Coronary artery (tissue), 2 donors: ENCODE data around the gene BCR.
"Not testable (repeated sequence)": the region's sequence is repeated elsewhere in the genome, so short reads cannot be mapped to it uniquely, and the experiment has no call there.

Source experiments
- DNase-seq: peaks from one replicate; pipeline ENCODE4 v3.0.0-alpha.2; 2017; ENCODE audit warnings: low spot score
- H3K27ac ChIP-seq, 2 donors: fragments of 200-600 bp; sonication (generic); one replicate each; pipeline ENCODE4 v1.5.1; 2016 to 2019
- H3K4me3 ChIP-seq: fragments of 200-600 bp; sonication (generic); 2 replicates; pipeline ENCODE4 v1.5.1; 2016; ENCODE audit warnings: mild to moderate bottlenecking, moderate library complexity
- TF ChIP-seq, protein P1 (sequence below): fragments of 200-600 bp; sonication (generic); IDR thresholded peaks from one replicate; pipeline ENCODE4 v1.5.1; 2019; ENCODE audit warnings: antibody characterized with exemption

Gene BCR

DNA sequence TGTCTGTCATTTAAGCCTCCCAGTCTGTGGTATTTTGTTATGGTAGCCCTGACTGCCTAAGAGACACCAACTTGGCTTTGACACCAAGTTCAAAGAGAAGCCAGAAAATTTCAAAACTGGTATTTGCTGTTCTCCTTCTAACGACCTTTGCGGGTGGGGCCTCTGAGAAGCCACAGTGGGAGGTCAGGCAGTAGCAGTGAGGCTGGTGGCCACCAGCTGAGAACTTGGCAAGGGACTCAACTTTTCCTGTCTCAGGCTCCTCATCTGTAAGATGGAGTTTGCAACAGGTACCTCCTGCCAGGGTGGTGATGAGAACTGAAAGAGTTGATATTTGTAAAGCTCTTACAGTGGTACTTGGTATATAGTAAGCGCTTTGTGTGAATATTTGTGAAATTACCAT lies 183.4 kb downstream of the BCR start:
- no peak overlapping the region for H3K27ac ChIP-seq
- no peak overlapping the region for H3K4me3 ChIP-seq
- no peak for DNase-seq
- TF ChIP-seq, protein P1, sequence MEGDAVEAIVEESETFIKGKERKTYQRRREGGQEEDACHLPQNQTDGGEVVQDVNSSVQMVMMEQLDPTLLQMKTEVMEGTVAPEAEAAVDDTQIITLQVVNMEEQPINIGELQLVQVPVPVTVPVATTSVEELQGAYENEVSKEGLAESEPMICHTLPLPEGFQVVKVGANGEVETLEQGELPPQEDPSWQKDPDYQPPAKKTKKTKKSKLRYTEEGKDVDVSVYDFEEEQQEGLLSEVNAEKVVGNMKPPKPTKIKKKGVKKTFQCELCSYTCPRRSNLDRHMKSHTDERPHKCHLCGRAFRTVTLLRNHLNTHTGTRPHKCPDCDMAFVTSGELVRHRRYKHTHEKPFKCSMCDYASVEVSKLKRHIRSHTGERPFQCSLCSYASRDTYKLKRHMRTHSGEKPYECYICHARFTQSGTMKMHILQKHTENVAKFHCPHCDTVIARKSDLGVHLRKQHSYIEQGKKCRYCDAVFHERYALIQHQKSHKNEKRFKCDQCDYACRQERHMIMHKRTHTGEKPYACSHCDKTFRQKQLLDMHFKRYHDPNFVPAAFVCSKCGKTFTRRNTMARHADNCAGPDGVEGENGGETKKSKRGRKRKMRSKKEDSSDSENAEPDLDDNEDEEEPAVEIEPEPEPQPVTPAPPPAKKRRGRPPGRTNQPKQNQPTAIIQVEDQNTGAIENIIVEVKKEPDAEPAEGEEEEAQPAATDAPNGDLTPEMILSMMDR, result no peak

DNA sequence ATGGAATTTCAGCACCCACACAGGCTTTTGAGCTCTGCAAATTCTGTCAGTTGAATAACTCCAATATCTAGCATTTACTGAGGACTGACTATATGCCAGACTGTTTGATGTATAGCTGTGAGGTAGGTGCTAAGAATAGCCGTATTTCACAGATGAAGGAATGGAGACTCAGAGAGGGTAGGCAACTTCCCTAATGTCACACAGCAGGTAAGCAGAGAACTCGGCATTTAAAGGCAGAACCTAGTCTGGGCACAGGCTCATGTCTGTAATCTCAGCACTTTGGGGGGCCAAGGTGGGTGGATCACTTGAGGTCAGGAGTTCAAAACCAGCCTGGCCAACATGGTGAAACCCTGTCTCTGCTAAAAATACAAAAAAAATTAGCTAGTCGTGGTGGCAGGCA lies 184.1 kb downstream of the BCR start:
- DNase-seq, result no peak
- no peak overlapping the region for H3K4me3 ChIP-seq
- no peak overlapping the region for H3K27ac ChIP-seq
- TF ChIP-seq, protein P1, result no peak

DNA sequence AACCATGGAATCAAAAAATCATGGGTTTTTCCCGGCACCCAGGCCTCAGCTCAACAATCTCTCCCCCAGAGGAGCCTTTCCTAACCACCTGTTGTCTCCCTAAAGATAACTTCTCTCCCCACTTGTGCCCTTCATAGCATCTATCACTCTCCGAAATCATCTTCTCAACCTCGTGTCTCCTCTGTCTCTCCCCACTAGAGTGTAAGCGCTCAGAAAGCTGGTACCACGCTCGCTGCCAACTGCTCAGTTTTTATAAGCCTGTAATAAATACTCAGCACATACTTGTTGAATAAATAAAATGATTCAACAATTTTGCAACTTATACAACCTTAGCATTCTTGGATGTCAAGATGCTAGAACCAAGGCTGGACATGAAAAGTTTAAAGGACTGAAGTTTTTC lies 185.2 kb downstream of the BCR start:
- Histone ChIP-seq H3K27ac (no peak overlapping the region), H3K4me3 (no peak overlapping the region)
- TF ChIP-seq, protein P1, result no peak

DNA sequence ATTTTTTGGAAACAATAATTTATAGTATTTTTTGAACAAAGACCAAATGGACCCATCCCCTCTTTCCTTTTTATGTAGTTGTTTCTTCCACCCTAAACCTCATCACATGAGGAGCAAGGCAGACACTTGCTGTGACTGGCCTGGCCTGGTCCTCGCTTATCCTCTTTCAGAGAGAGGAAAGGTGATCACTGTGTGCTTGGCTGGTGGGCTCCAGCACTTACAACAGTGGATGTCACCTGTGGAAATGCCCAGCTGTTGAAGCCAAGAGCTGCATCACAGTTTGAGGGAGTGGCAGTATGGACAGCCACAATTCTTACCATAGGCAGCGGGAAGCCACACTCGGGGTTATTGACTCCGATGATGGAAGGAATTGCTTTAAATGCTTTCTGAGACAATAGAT lies 185.7 kb downstream of the BCR start:
- Histone ChIP-seq H3K4me3 (no peak overlapping the region), H3K27ac (no peak overlapping the region)
- TF ChIP-seq, protein P1, result no peak
- no peak for DNase-seq

More for the DNA sequence above, 185.2 kb downstream of the BCR start:
- no peak for DNase-seq

DNA sequence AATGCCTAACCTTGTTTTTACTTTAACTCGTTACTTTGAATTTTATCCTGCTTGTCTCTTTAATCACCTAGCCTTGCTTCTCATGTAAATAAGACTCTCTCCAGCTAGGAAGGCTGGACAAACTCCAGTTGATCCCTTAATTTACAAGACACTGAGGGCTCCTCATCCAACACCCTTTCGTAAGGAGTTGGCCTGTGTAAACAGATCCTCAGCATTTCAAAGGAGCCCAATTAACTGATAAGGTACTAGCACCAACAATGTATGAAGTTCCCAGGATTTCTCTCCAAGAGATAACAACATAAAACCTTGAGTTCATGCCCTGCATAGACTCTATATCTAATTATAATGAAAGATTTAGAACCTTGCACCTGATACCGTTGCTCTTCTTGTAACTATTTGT lies 186.9 kb downstream of the BCR start:
- not testable (repeated sequence) for H3K4me3 ChIP-seq, DNase-seq, H3K27ac ChIP-seq
